HEK293 (cell line): ENCODE measurements around the gene ARHGAP32.

ENCODE experiments used
- CTCF ChIA-PET: fragments of 350-600 bp; formaldehyde crosslinking; extraction: SDS; loops from one replicate; lab custom pipeline; 2021; ENCODE audit warnings: antibody characterized with exemption; lab: Yijun Ruan, JAX
- POLR2A ChIA-PET: fragments of 300-600 bp; formaldehyde crosslinking; extraction: SDS; loops from one replicate; lab custom pipeline; 2020; ENCODE audit warnings: antibody characterized with exemption, inconsistent platforms; lab: Yijun Ruan, JAX
- H3K27ac ChIP-seq: fragments of 200-500 bp; sonication (Bioruptor generic); 2 replicates; pipeline ENCODE4 v1.5.1; 2014; ENCODE audit warnings: low read depth, low read length, control low read depth, inconsistent platforms; ENCODE audit errors: extremely low read depth
- H3K36me3 ChIP-seq, 2 experiments: fragments of 200-500 bp in 1 of 2; sonication (Bioruptor generic) in 1 of 2; 1 replicate in 1 of 2; 2 replicates in 1 of 2; pipeline ENCODE4 v1.5.1; 2014 to 2017; ENCODE audit warnings: inconsistent platforms in 2 of 2, low read length in 2 of 2; ENCODE audit not compliant: control insufficient read depth in 2 of 2, insufficient read depth in 1 of 2
- H3K4me1 ChIP-seq: fragments of 200-500 bp; sonication (Bioruptor generic); 2 replicates; pipeline ENCODE4 v1.5.1; 2014; ENCODE audit warnings: mild to moderate bottlenecking, low read length, inconsistent platforms; ENCODE audit not compliant: control insufficient read depth, insufficient read depth
- H3K4me3 ChIP-seq: 2 replicates; pipeline ENCODE4 v1.5.1; 2011; ENCODE audit warnings: low read depth, mild to moderate bottlenecking, control low read depth, low read length, moderate library complexity
- H3K9me3 ChIP-seq: fragments of 200-500 bp; sonication (Bioruptor generic); 2 replicates; pipeline ENCODE4 v1.5.1; 2014; ENCODE audit warnings: low read depth, low read length, inconsistent platforms; ENCODE audit not compliant: control insufficient read depth, insufficient read depth
- FEZF1 ChIP-seq: fragments of 450-650 bp; formaldehyde crosslinking; IDR thresholded peaks from 2 replicates; pipeline ENCODE4 v1.5.1; 2016; ENCODE audit warnings: missing biosample characterization, missing genetic modification characterization
- KLF10 ChIP-seq: fragments of 450-650 bp; IDR thresholded peaks from 2 replicates; pipeline ENCODE4 v1.5.1; 2018; ENCODE audit warnings: missing biosample characterization, mild to moderate bottlenecking, missing genetic modification characterization
- SALL2 ChIP-seq: fragments of 450-650 bp; formaldehyde crosslinking; IDR thresholded peaks from 2 replicates; pipeline ENCODE4 v1.5.0; 2017; ENCODE audit warnings: missing biosample characterization, mild to moderate bottlenecking, missing genetic modification characterization, borderline replicate concordance
- TCF7L2 ChIP-seq: IDR thresholded peaks from 2 replicates; pipeline ENCODE4 v1.6.1; 2011; ENCODE audit warnings: low read depth, mild to moderate bottlenecking, inconsistent platforms, low read length, moderate library complexity, borderline replicate concordance
- YY1 ChIP-seq: fragments of 450-650 bp; formaldehyde crosslinking; IDR thresholded peaks from 2 replicates; pipeline ENCODE4 v1.5.1; 2018; ENCODE audit warnings: missing biosample characterization, missing genetic modification characterization
- ZBTB20 ChIP-seq: fragments of 450-650 bp; formaldehyde crosslinking; IDR thresholded peaks from 2 replicates; pipeline ENCODE4 v1.5.1; 2016; ENCODE audit warnings: missing biosample characterization, missing genetic modification characterization
- ZBTB8A ChIP-seq: fragments of 450-650 bp; formaldehyde crosslinking; IDR thresholded peaks from 2 replicates; pipeline ENCODE4 v1.5.1; 2016; ENCODE audit warnings: missing biosample characterization, missing genetic modification characterization
- ZEB2 ChIP-seq: fragments of 450-650 bp; formaldehyde crosslinking; IDR thresholded peaks from 2 replicates; pipeline ENCODE4 v1.5.1; 2016; ENCODE audit warnings: missing biosample characterization, missing genetic modification characterization
- ZNF10 ChIP-seq: fragments of 450-650 bp; formaldehyde crosslinking; IDR thresholded peaks from 2 replicates; pipeline ENCODE4 v1.5.1; 2017; ENCODE audit warnings: missing biosample characterization, missing genetic modification characterization
- ZNF114 ChIP-seq: fragments of 450-650 bp; formaldehyde crosslinking; IDR thresholded peaks from 2 replicates; pipeline ENCODE4 v1.5.0; 2017; ENCODE audit warnings: missing biosample characterization, missing genetic modification characterization
- ZNF121 ChIP-seq: fragments of 450-650 bp; formaldehyde crosslinking; IDR thresholded peaks from 2 replicates; pipeline ENCODE4 v1.5.1; 2016; ENCODE audit warnings: missing biosample characterization, missing genetic modification characterization
- ZNF132 ChIP-seq: fragments of 450-650 bp; formaldehyde crosslinking; IDR thresholded peaks from 2 replicates; pipeline ENCODE4 v1.5.1; 2017; ENCODE audit warnings: missing biosample characterization, missing genetic modification characterization, borderline replicate concordance
- ZNF146 ChIP-seq: fragments of 450-650 bp; formaldehyde crosslinking; IDR thresholded peaks from 2 replicates; pipeline ENCODE4 v1.5.1; 2016; ENCODE audit warnings: missing biosample characterization, missing genetic modification characterization
- ZNF2 ChIP-seq: fragments of 450-650 bp; formaldehyde crosslinking; IDR thresholded peaks from 2 replicates; pipeline ENCODE4 v1.5.1; 2016; ENCODE audit warnings: missing biosample characterization, missing genetic modification characterization
- ZNF221 ChIP-seq: fragments of 450-650 bp; formaldehyde crosslinking; IDR thresholded peaks from 2 replicates; pipeline ENCODE4 v1.5.1; 2017; ENCODE audit warnings: missing biosample characterization, missing genetic modification characterization, borderline replicate concordance
- ZNF391 ChIP-seq: fragments of 450-650 bp; formaldehyde crosslinking; IDR thresholded peaks from 2 replicates; pipeline ENCODE4 v1.5.1; 2016; ENCODE audit warnings: low read depth, missing biosample characterization, missing genetic modification characterization, borderline replicate concordance
- ZNF404 ChIP-seq: fragments of 450-650 bp; formaldehyde crosslinking; IDR thresholded peaks from 2 replicates; pipeline ENCODE4 v1.5.1; 2017; ENCODE audit warnings: missing biosample characterization, missing genetic modification characterization
- ZNF433 ChIP-seq: fragments of 450-650 bp; formaldehyde crosslinking; IDR thresholded peaks from 2 replicates; pipeline ENCODE4 v1.5.1; 2016; ENCODE audit warnings: missing biosample characterization, missing genetic modification characterization, low read depth
- ZNF501 ChIP-seq: fragments of 450-650 bp; formaldehyde crosslinking; IDR thresholded peaks from 2 replicates; pipeline ENCODE4 v1.5.1; 2016; ENCODE audit warnings: missing biosample characterization, missing genetic modification characterization
- ZNF596 ChIP-seq: fragments of 450-650 bp; IDR thresholded peaks from 2 replicates; pipeline ENCODE4 v1.5.0; 2018; ENCODE audit warnings: missing biosample characterization, mild to moderate bottlenecking, missing genetic modification characterization, moderate library complexity
- ZNF747 ChIP-seq: fragments of 450-650 bp; formaldehyde crosslinking; IDR thresholded peaks from 2 replicates; pipeline ENCODE4 v1.5.1; 2016; ENCODE audit warnings: missing biosample characterization, missing genetic modification characterization
- ZNF768 ChIP-seq: fragments of 450-650 bp; formaldehyde crosslinking; IDR thresholded peaks from 2 replicates; pipeline ENCODE4 v1.5.1; 2018; ENCODE audit warnings: missing biosample characterization, mild to moderate bottlenecking, missing genetic modification characterization
- ZNF837 ChIP-seq: fragments of 450-650 bp; formaldehyde crosslinking; IDR thresholded peaks from 2 replicates; pipeline ENCODE4 v1.5.1; 2016; ENCODE audit warnings: missing biosample characterization, missing genetic modification characterization
- TF ChIP-seq, protein P1 (sequence below): fragments of 450-650 bp; formaldehyde crosslinking; IDR thresholded peaks from 2 replicates; pipeline ENCODE4 v1.5.1; 2017; ENCODE audit warnings: missing biosample characterization, missing genetic modification characterization
- TF ChIP-seq, protein P2 (sequence below): fragments of 450-650 bp; formaldehyde crosslinking; IDR thresholded peaks from 2 replicates; pipeline ENCODE4 v1.5.1; 2016; ENCODE audit warnings: missing biosample characterization, missing genetic modification characterization
- TF ChIP-seq, protein P3 (sequence below): fragments of 450-650 bp; formaldehyde crosslinking; IDR thresholded peaks from 2 replicates; pipeline ENCODE4 v1.5.1; 2016; ENCODE audit warnings: missing biosample characterization, missing genetic modification characterization
- TF ChIP-seq, protein P4 (sequence below): fragments of 450-650 bp; formaldehyde crosslinking; IDR thresholded peaks from 2 replicates; pipeline ENCODE4 v1.5.1; 2016; ENCODE audit warnings: missing biosample characterization, missing genetic modification characterization

The ARHGAP32 gene

DNA sequence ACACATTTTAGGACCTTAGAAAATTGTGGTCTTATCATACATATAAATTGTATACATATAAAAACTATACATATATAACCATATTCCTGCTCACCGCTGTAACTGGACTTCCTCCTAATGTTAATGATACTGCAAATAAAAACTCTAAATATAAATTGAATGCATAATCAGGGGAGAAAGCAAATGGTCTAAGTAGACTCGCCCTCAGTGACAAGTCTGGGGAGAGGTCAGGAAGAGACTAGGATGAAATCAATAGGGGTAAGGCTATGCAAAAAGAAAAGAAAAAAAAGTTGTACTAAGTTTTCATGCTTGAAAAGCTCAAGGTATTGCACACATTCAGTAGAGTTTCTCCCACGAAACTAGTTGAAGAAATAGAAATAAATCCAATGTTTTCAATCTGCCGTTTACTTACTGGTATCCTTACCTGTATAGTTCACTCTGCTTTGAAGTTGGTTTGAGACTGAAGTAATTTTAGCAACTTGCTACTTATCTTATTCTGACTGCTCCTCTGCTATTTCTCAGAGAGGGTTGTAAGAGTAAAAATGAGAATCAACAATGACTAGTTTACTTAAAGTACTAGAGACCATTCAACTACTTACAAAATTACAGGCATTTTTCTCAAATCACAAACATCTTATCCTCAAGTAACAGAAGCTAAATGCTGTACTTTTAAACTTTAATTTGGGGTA is 12.2 kb upstream of the ARHGAP32 start (continued):
- TF ChIP-seq, protein P1, sequence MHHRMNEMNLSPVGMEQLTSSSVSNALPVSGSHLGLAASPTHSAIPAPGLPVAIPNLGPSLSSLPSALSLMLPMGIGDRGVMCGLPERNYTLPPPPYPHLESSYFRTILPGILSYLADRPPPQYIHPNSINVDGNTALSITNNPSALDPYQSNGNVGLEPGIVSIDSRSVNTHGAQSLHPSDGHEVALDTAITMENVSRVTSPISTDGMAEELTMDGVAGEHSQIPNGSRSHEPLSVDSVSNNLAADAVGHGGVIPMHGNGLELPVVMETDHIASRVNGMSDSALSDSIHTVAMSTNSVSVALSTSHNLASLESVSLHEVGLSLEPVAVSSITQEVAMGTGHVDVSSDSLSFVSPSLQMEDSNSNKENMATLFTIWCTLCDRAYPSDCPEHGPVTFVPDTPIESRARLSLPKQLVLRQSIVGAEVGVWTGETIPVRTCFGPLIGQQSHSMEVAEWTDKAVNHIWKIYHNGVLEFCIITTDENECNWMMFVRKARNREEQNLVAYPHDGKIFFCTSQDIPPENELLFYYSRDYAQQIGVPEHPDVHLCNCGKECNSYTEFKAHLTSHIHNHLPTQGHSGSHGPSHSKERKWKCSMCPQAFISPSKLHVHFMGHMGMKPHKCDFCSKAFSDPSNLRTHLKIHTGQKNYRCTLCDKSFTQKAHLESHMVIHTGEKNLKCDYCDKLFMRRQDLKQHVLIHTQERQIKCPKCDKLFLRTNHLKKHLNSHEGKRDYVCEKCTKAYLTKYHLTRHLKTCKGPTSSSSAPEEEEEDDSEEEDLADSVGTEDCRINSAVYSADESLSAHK (tag by site-specific recombination) = no peak
- no peak for TF ChIP-seq ZNF10 (tag by site-specific recombination)

DNA sequence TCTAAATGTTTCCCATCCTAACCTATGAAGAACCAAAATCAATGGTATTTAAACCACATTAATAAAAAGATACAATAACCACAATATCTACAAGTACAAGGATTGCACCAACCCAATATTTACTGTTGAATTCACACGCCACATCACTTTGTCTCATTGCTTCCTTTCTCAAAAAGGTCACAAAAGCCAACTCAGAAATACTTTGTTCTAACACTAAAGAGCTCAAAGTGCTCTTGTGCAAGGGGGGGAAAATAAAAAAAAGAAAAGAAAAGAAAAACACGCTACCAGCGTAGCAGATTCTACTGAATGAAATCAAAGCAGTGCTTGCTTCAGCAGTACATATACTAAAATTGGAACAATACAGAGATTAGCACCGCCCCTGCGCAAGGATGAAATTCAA is 10.5 kb upstream of the ARHGAP32 start:
- Histone ChIP-seq H3K4me3 (no peak overlapping the region), H3K36me3 (no peaks in the 10 kb centered on the region), H3K27ac (no peak overlapping the region), H3K9me3 (no peaks in the 10 kb centered on the region), H3K4me1 (no peaks in the 10 kb centered on the region)
- TF ChIP-seq ZEB2 = no peak
- TF ChIP-seq SALL2 = no peak
- TF ChIP-seq ZNF596 = no peak
- TF ChIP-seq ZNF747 = no peak
- no peak for TF ChIP-seq ZNF146
- TF ChIP-seq, protein P2, sequence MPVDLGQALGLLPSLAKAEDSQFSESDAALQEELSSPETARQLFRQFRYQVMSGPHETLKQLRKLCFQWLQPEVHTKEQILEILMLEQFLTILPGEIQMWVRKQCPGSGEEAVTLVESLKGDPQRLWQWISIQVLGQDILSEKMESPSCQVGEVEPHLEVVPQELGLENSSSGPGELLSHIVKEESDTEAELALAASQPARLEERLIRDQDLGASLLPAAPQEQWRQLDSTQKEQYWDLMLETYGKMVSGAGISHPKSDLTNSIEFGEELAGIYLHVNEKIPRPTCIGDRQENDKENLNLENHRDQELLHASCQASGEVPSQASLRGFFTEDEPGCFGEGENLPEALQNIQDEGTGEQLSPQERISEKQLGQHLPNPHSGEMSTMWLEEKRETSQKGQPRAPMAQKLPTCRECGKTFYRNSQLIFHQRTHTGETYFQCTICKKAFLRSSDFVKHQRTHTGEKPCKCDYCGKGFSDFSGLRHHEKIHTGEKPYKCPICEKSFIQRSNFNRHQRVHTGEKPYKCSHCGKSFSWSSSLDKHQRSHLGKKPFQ = no peak
- TF ChIP-seq YY1 (tag by site-specific recombination) = no peak
- TF ChIP-seq FEZF1 = no peak
- no peak for TF ChIP-seq ZNF221 (tag by site-specific recombination)
- no peak for TF ChIP-seq ZNF404 (tag by site-specific recombination)
- no peak for TF ChIP-seq TCF7L2
- TF ChIP-seq ZNF433 = no peak
- no peak for TF ChIP-seq ZNF837
- TF ChIP-seq ZNF768 (tag by site-specific recombination) = no peak
- TF ChIP-seq ZBTB8A (tag by site-specific recombination) = no peak
- TF ChIP-seq KLF10 (tag by site-specific recombination) = no peak
- no peak for TF ChIP-seq ZNF501
- ChIA-PET CTCF (no interaction called here), POLR2A (no interaction called here)

DNA sequence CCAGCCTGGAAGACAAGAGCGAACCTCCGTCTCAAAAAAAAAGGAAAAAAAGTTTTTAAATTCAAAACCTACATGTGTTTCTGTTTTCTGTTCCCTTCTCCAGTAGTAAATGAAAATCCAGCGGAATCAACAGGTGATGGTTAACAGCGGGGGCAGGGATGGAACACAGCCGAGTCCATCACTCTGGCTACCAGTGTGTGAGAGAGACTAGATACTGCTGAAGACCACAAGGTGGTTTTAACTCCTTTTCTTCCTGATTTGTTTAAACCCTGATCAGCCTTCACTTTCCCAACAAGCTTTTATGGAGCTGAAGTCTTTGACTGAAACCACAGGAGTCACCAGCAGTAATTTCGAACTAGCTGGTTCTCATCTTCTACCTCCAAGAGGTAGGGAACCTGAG is 3.6 kb upstream of the ARHGAP32 start:
- Histone ChIP-seq H3K27ac (no peak overlapping the region), H3K4me1 (no peaks in the 10 kb centered on the region), H3K4me3 (no peak overlapping the region)
- TF ChIP-seq ZNF121 (tag by site-specific recombination) = no peak
- TF ChIP-seq, protein P3, sequence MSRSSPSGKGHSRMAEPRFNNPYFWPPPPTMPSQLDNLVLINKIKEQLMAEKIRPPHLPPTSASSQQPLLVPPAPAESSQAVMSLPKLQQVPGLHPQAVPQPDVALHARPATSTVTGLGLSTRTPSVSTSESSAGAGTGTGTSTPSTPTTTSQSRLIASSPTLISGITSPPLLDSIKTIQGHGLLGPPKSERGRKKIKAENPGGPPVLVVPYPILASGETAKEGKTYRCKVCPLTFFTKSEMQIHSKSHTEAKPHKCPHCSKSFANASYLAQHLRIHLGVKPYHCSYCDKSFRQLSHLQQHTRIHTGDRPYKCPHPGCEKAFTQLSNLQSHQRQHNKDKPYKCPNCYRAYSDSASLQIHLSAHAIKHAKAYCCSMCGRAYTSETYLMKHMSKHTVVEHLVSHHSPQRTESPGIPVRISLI (tag by site-specific recombination) = no peak
- no peak for TF ChIP-seq ZNF404 (tag by site-specific recombination)
- TF ChIP-seq ZBTB20 (tag by site-specific recombination) = no peak
- TF ChIP-seq ZNF2 (tag by site-specific recombination) = no peak
- TF ChIP-seq ZNF132 = no peak
- TF ChIP-seq, protein P4, sequence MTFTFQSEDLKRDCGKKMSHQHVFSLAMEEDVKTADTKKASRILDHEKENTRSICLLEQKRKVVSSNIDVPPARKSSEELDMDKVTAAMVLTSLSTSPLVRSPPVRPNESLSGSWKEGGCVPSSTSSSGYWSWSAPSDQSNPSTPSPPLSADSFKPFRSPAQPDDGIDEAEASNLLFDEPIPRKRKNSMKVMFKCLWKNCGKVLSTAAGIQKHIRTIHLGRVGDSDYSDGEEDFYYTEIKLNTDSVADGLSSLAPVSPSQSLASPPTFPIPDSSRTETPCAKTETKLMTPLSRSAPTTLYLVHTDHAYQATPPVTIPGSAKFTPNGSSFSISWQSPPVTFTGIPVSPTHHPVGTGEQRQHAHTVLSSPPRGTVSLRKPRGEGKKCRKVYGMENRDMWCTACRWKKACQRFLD (tag by site-specific recombination) = no peak
- no peak for TF ChIP-seq ZNF114 (tag by site-specific recombination)
- no peak for TF ChIP-seq ZNF391 (tag by site-specific recombination)
- TF ChIP-seq, all 188 proteins: peak for 0
- no peaks in the 10 kb centered on the region for H3K9me3 ChIP-seq
- ChIA-PET CTCF (no interaction called here), POLR2A (no interaction called here)
- H3K36me3 ChIP-seq = no peaks in the 10 kb centered on the region
